HG03378 (cell line): ENCODE data around the gene WWP2.
"Not testable (repeated sequence)": the region's sequence is repeated elsewhere in the genome, so short reads cannot be mapped to it uniquely, and the experiment has no call there.

ENCODE experiments used
- ATAC-seq: cut with Tn5 transposase; IDR thresholded peaks from one replicate; pipeline ENCODE4 v1.9.1; 2021; ENCODE audit warnings: mild to moderate bottlenecking, moderate library complexity; ENCODE audit not compliant: unreplicated experiment

The WWP2 gene

DNA sequence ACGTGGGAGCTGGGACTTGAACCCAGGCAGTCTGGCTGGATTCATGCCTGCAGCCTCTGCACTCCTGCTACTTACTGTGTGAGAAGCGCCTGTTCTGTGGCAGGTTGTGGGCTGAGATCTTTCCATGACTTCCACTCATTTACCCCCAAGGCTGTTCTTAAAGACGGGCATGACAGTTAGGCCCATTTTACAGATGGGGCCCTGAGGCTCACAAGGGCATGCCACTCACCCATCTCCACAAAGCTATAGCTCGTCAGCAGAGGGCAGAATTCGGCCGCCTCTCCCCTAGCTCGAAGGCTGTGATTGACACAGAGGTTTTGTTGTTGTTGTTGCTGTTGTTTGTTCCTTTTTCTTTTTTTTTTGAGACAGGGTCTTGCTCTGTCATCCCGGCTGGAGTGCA lies 210.8 kb downstream of the WWP2 start:
- not testable (repeated sequence) for ATAC-seq

GRCh38 chr16:69985196-69985595 lies 223.1 kb downstream of the WWP2 start:
- ATAC-seq, result not testable (repeated sequence)
